Osteoblast (primary cell): ENCODE measurements around the gene SIPA1L2. TPM values are rescaled to one million over a fixed set of nuclear protein-coding genes. Genes with fewer than 3 reads are reported as not detected.

Experiments
- DNase-seq: peaks from one replicate; pipeline ENCODE4 v3.0.0; 2011; ENCODE audit warnings: low spot score, mixed read lengths; ENCODE audit not compliant: insufficient read length; ENCODE audit errors: missing footprints
- H2AFZ ChIP-seq: 2 replicates; pipeline ENCODE4 v1.6.0; 2011; ENCODE audit warnings: mild to moderate bottlenecking, low read length
- H3K27ac ChIP-seq: 2 replicates; pipeline ENCODE4 v1.5.1; 2011; ENCODE audit warnings: mild to moderate bottlenecking, low read depth, low read length, moderate library complexity
- H3K27me3 ChIP-seq: 2 replicates; pipeline ENCODE4 v1.6.0; 2012; ENCODE audit warnings: mild to moderate bottlenecking, control low read depth, inconsistent platforms, low read length, moderate library complexity; ENCODE audit not compliant: insufficient read depth
- H3K36me3 ChIP-seq: 2 replicates; pipeline ENCODE4 v1.5.1; 2011; ENCODE audit warnings: mild to moderate bottlenecking, low read length, control low read depth, moderate library complexity; ENCODE audit not compliant: insufficient read depth
- H3K4me1 ChIP-seq: 2 replicates; pipeline ENCODE4 v1.5.1; 2011; ENCODE audit warnings: mild to moderate bottlenecking, low read length, control low read depth, moderate library complexity; ENCODE audit not compliant: insufficient read depth
- H3K4me2 ChIP-seq: 2 replicates; pipeline ENCODE4 v1.6.0; 2011; ENCODE audit warnings: mild to moderate bottlenecking, low read length; ENCODE audit not compliant: insufficient read depth
- H3K4me3 ChIP-seq: fragments of 200-600 bp; sonication (generic); 3 replicates; pipeline ENCODE4 v1.5.1; 2012; ENCODE audit warnings: mild to moderate bottlenecking, low read length, inconsistent platforms; ENCODE audit not compliant: insufficient read depth
- H3K79me2 ChIP-seq: 2 replicates; pipeline ENCODE4 v1.6.0; 2012; ENCODE audit warnings: mild to moderate bottlenecking, low read length, control low read depth, inconsistent platforms; ENCODE audit not compliant: insufficient read depth
- H3K9me3 ChIP-seq: 2 replicates; pipeline ENCODE4 v1.5.1; 2011; ENCODE audit warnings: low read depth, low read length, control low read depth
- H4K20me1 ChIP-seq: 2 replicates; pipeline ENCODE4 v1.6.0; 2012; ENCODE audit warnings: mild to moderate bottlenecking, low read length, control low read depth; ENCODE audit not compliant: insufficient read depth
- CTCF ChIP-seq: IDR thresholded peaks from 2 replicates; pipeline ENCODE4 v1.5.1; 2011; ENCODE audit warnings: mild to moderate bottlenecking, low read depth, low read length, moderate library complexity; ENCODE audit errors: extremely low read depth
- total RNA-seq: library from RNA; depleted of rRNA; stranded (reverse); fragments of >200 nt; gene quantifications from 2 replicates; pipeline ENCODE4 v1.2.3, GENCODE V29; 2012

The SIPA1L2 gene
- total RNA-seq, 1 donor, result 6.9 TPM

GRCh38 chr1:232667094-232667777, 37.3 kb upstream of the SIPA1L2 start:
- H3K27ac ChIP-seq, result no peak overlapping the region
- H3K9me3 ChIP-seq, result no peaks in the 10 kb centered on the region
- H3K79me2 ChIP-seq, result no peaks in the 10 kb centered on the region
- TF ChIP-seq CTCF, result no peak
- H2AFZ ChIP-seq, result no peak overlapping the region
- H3K27me3 ChIP-seq, result no peaks in the 10 kb centered on the region
- no peaks in the 10 kb centered on the region for H3K4me1 ChIP-seq
- H3K4me3 ChIP-seq, result no peak overlapping the region
- no peak overlapping the region for H3K4me2 ChIP-seq
- H4K20me1 ChIP-seq, result no peaks in the 10 kb centered on the region
- H3K36me3 ChIP-seq, result no peaks in the 10 kb centered on the region
- no peak for DNase-seq

- H4K20me1 ChIP-seq, result no peaks in the 10 kb centered on the region
- H3K36me3 ChIP-seq, result no peaks in the 10 kb centered on the region
- no peaks in the 10 kb centered on the region for H3K9me3 ChIP-seq
- no peaks in the 10 kb centered on the region for H3K79me2 ChIP-seq
- no peaks in the 10 kb centered on the region for H3K27me3 ChIP-seq
- H3K4me2 ChIP-seq, result no peak overlapping the region
- H3K4me1 ChIP-seq, result no peaks in the 10 kb centered on the region
- no peak for DNase-seq
- TF ChIP-seq CTCF, result no peak
- H2AFZ ChIP-seq, result no peak overlapping the region
- no peak overlapping the region for H3K4me3 ChIP-seq
- no peak overlapping the region for H3K27ac ChIP-seq
Observed at GRCh38 chr1:232664844-232665777, 35.2 kb upstream of the SIPA1L2 start.

GRCh38 chr1:232662910-232663309, 33.0 kb upstream of the SIPA1L2 start:
- H3K4me1 ChIP-seq, result no peaks in the 10 kb centered on the region
- H4K20me1 ChIP-seq, result no peaks in the 10 kb centered on the region
- TF ChIP-seq CTCF, result no peak
- DNase-seq, result no peak
- H2AFZ ChIP-seq, result no peak overlapping the region
- H3K27ac ChIP-seq, result no peak overlapping the region
- H3K27me3 ChIP-seq, result no peaks in the 10 kb centered on the region
- no peaks in the 10 kb centered on the region for H3K36me3 ChIP-seq
- no peaks in the 10 kb centered on the region for H3K9me3 ChIP-seq
- no peak overlapping the region for H3K4me3 ChIP-seq
- no peak overlapping the region for H3K4me2 ChIP-seq
- H3K79me2 ChIP-seq, result no peaks in the 10 kb centered on the region

GRCh38 chr1:232658386-232658785, 28.5 kb upstream of the SIPA1L2 start:
- Histone ChIP-seq H3K9me3 (no peaks in the 10 kb centered on the region), H3K4me3 (no peak overlapping the region), H3K36me3 (no peaks in the 10 kb centered on the region), H3K79me2 (no peaks in the 10 kb centered on the region), H2AFZ (no peak overlapping the region), H3K27me3 (no peaks in the 10 kb centered on the region), H3K4me2 (no peak overlapping the region), H4K20me1 (no peaks in the 10 kb centered on the region), H3K4me1 (no peaks in the 10 kb centered on the region), H3K27ac (no peak overlapping the region)
- no peak for TF ChIP-seq CTCF
- no peak for DNase-seq
